Uterine smooth muscle cell (primary cell): ENCODE data around the gene DPPA4. TPM values are rescaled to one million over a fixed set of nuclear protein-coding genes. Genes with fewer than 3 reads are reported as not detected.

ENCODE experiments used
- total RNA-seq: library from RNA; depleted of rRNA; stranded (reverse); fragments of >200 nt; gene quantifications from 2 replicates; pipeline ENCODE4 v1.2.3, GENCODE V29; 2014

DPPA4 gene
- total RNA-seq = not detected in 2 replicates

GRCh38 chr3:109337393-109337792 is at the start of gene DPPA4:
DPPA4 (minus strand) TSS chr3:109337546; CDS start chr3:109337517, 29 bp downstream.

GRCh38 chr3:109316162-109316730 is 21.1 kb downstream of the DPPA4 start, which contains the start of gene DPPA2:
DPPA2 (minus strand) TSS chr3:109316517; CDS start chr3:109314542, 1,975 bp downstream.

Other genes starting within 250 kb of the DPPA4 start
- gene MORC1, start 219.4 kb downstream of the DPPA4 start, total RNA-seq = not detected in 2 replicates
- not detected in 2 replicates for gene C3orf85, start 200.8 kb downstream of the DPPA4 start, total RNA-seq
- gene DPPA2, start 21.0 kb downstream of the DPPA4 start, total RNA-seq = not detected in 2 replicates